LNCAP (cell line): Measurements from ENCODE around the gene MYO9A.

Experiments
- CTCF ChIP-seq: fragments of 450-650 bp; IDR thresholded peaks from 2 replicates; pipeline ENCODE4 v1.5.1; 2017; ENCODE audit warnings: mild to moderate bottlenecking

Gene MYO9A

GRCh38 chr15:71779073-71779797, 338.7 kb downstream of the MYO9A start:
- TF ChIP-seq CTCF: no peak

- TF ChIP-seq CTCF: no peak
These were observed 340.6 kb downstream of the MYO9A start for GRCh38 chr15:71777216-71777943.

- no peak for TF ChIP-seq CTCF
These were observed 341.6 kb downstream of the MYO9A start for GRCh38 chr15:71776304-71776703.

GRCh38 chr15:71775856-71776255, 342.1 kb downstream of the MYO9A start:
- TF ChIP-seq CTCF: no peak

GRCh38 chr15:71773206-71773859, 344.6 kb downstream of the MYO9A start:
- TF ChIP-seq CTCF: no peak
